ENCODE results near the gene ADAMTSL2. TPM values are rescaled to one million over a fixed set of nuclear protein-coding genes. Genes with fewer than 3 reads are reported as not detected.

ADAMTSL2 gene
- 10 to 100 TPM in 1 of 7 donors, 1 to 10 TPM in 6; 1.3 to 18.5 (median 1.9) TPM for total RNA-seq
- polyA plus RNA-seq = 1 to 10 TPM in 1 of 2 donors, under 1 TPM in 1; 0.27 to 1.9 TPM
- long read RNA-seq, donor 1, partial matches to known transcripts = 2 of 3 reads
- long read RNA-seq, donor 1, other reads (novel, unspliced or antisense) = 1 of 3 reads
- long read RNA-seq, donor 2 = 0 reads
- long read RNA-seq, donor 3, partial matches to known transcripts = 3 of 5 reads
- long read RNA-seq, donor 3, other reads (novel, unspliced or antisense) = 2 of 5 reads

GRCh38 chr9:133534346-133535291 is at the start of gene ADAMTSL2:
ADAMTSL2 (plus strand) TSS chr9:133534704; CDS start chr9:133536713, 2,009 bp downstream.
- 1 to 4% (median 1%) methylated on average over 50 to 67 of the region's 70 CpGs for WGBS, 3 donors
- peaks cover 16% of the 10 kb centered on the region for H3K4me1 ChIP-seq (ENCODE audit: insufficient read depth)
- no peaks in the 10 kb centered on the region for H3K27me3 ChIP-seq
- peak; percentile 85 to 91 (median 90) for DNase-seq
- TF ChIP-seq EP300 (IDR thresholded peaks at IDR 0.05) (no peak), POLR2A (IDR thresholded peaks at IDR 0.05) (no peak)
- TF ChIP-seq, protein P1, sequence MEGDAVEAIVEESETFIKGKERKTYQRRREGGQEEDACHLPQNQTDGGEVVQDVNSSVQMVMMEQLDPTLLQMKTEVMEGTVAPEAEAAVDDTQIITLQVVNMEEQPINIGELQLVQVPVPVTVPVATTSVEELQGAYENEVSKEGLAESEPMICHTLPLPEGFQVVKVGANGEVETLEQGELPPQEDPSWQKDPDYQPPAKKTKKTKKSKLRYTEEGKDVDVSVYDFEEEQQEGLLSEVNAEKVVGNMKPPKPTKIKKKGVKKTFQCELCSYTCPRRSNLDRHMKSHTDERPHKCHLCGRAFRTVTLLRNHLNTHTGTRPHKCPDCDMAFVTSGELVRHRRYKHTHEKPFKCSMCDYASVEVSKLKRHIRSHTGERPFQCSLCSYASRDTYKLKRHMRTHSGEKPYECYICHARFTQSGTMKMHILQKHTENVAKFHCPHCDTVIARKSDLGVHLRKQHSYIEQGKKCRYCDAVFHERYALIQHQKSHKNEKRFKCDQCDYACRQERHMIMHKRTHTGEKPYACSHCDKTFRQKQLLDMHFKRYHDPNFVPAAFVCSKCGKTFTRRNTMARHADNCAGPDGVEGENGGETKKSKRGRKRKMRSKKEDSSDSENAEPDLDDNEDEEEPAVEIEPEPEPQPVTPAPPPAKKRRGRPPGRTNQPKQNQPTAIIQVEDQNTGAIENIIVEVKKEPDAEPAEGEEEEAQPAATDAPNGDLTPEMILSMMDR (IDR thresholded peaks at IDR 0.05) = no peak
- no peaks in the 10 kb centered on the region for H3K9me3 ChIP-seq
- H3K36me3 ChIP-seq = no peaks in the 10 kb centered on the region
- peak within 1 kb of the TSS in 1 of 2 donors; percentile 46 for H3K27ac ChIP-seq
- intact Hi-C loops (cut with DNase I) = loop anchor here in 1 of 4 donors (5.0 kb wide), 1 partner anchor 193 kb away; no protein-coding TSS in a partner anchor
- H3K4me3 ChIP-seq = peak within 1 kb of the TSS; percentile 25

- H3K27me3 ChIP-seq = no peaks in the 10 kb centered on the region
- H3K4me3 ChIP-seq = no peak overlapping the region
- WGBS, 3 donors = 50 to 71% (median 57%) methylated on average over 21 to 25 of the region's 25 CpGs
- no peaks in the 10 kb centered on the region for H3K4me1 ChIP-seq (ENCODE audit: insufficient read depth)
- H3K27ac ChIP-seq = no peak overlapping the region
- intact Hi-C loops (cut with DNase I) = loop anchor here (5.0 to 10.0 kb wide), 5 partner anchors 78 to 303 kb away; no protein-coding TSS in a partner anchor
- H3K36me3 ChIP-seq = no peaks in the 10 kb centered on the region
- H3K9me3 ChIP-seq = no peaks in the 10 kb centered on the region
- DNase-seq = peak in 1 of 5 donors; percentile 32
- TF ChIP-seq, protein P1 (IDR thresholded peaks at IDR 0.05) = no peak
- TF ChIP-seq POLR2A (IDR thresholded peaks at IDR 0.05) (no peak), EP300 (IDR thresholded peaks at IDR 0.05) (no peak)
Observed at GRCh38 chr9:133485531-133486260, 48.8 kb upstream of the ADAMTSL2 start.

GRCh38 chr9:133487331-133487725 is 47.2 kb upstream of the ADAMTSL2 start:
- intact Hi-C loops (cut with DNase I) = loop anchor here (5.0 to 10.0 kb wide), 5 partner anchors 80 to 305 kb away; no protein-coding TSS in a partner anchor
- Histone ChIP-seq H3K4me3 (no peak overlapping the region), H3K27me3 (no peaks in the 10 kb centered on the region), H3K4me1 (ENCODE audit: insufficient read depth) (peaks cover 7% of the 10 kb centered on the region), H3K27ac (no peak overlapping the region), H3K9me3 (no peaks in the 10 kb centered on the region), H3K36me3 (no peaks in the 10 kb centered on the region)
- TF ChIP-seq, protein P1 (IDR thresholded peaks at IDR 0.05) = no peak
- TF ChIP-seq EP300 (IDR thresholded peaks at IDR 0.05) = no peak
- no peak for TF ChIP-seq POLR2A (IDR thresholded peaks at IDR 0.05)
- 82 to 83% (median 82%) methylated on average over 8 of the region's 8 CpGs for WGBS, 3 donors
- DNase-seq = no peak

Data from ovary (tissue), 10 donors.